ENCODE measurements around the gene SLC10A7.

Gene SLC10A7

DNA sequence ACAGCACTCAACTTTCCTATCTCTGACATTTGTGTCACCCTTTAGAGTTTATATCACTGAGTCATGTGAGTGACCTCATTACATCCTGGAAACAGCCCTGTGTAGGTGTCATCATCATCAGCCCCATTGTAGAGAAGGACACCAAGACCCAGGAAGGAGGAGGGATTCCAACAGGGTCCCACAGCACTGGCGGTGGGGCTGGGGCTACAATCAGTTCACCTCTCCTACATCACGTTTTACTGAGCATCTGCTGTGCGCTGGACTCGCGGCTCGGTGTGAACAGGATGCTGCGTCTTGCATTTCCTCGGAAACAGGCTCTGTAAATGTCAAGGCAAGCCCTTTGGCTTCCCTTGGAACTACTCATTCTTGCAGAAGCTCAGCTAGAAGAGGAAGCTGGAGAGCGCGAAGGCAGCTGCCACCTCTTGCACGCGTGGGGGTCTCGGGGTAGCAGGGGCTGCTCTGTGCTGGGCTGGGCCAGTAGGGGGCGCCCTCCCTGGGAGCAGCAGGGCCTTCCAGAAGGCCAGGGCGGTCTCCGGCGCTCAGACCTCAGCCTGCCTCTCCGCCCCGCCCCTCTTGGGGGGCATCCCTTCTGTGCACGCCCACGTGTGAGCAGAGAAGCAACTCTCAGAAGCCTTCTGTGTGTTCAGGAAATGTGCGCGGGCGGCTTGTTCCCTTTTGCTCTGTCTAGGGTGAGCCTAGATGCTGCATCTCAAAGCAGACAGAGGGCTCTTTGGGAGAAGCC lies 278.4 kb downstream of the SLC10A7 start:
- no peaks in the 10 kb centered on the region for H3K36me3 ChIP-seq (ENCODE audit: insufficient read depth, insufficient read length, low read length)
- no peaks in the 10 kb centered on the region for H3K4me1 ChIP-seq (ENCODE audit: insufficient read depth, insufficient read length)
- DNase-seq (ENCODE audit: low read depth, low spot score) = no peak
- H3K27me3 ChIP-seq (ENCODE audit: insufficient read depth, insufficient read length) = no peaks in the 10 kb centered on the region
- TF ChIP-seq SUZ12 (IDR thresholded peaks at IDR 0.05; ENCODE audit: extremely low read depth, insufficient read depth, insufficient read length) = no peak
- TF ChIP-seq ZNF274 (IDR thresholded peaks at IDR 0.05; ENCODE audit: low read depth, low read length) = no peak
- no peak for TF ChIP-seq YY1 (IDR thresholded peaks at IDR 0.05; ENCODE audit: insufficient read depth, insufficient read length)
- no peak overlapping the region for H3K4me3 ChIP-seq (ENCODE audit: insufficient read length, low read depth)
- no peak overlapping the region for H3K9ac ChIP-seq (ENCODE audit: insufficient read length, low read depth)
- no peaks in the 10 kb centered on the region for H3K9me3 ChIP-seq (ENCODE audit: insufficient read depth, low read length)

DNA sequence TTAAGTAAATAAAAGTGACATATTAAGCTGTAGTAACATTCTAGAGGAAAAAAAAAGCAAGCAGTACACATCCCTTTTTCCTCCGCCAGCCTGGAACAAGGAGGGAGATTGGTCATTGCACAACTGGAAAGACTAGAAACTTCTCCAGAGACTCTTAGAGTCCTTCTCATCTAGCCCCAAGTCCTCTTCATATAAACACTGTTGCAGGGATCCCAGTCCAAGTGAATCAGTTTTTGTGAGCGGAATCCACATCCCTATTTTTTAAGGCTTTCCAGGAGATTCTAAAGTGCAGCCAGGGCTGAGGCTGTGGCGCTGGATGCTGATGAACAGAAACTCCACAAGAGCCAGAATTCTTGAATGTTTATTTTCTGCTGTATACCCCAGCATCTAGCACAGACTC lies 283.6 kb downstream of the SLC10A7 start:
- Histone ChIP-seq H3K4me1 (ENCODE audit: insufficient read depth, insufficient read length) (no peaks in the 10 kb centered on the region), H3K36me3 (ENCODE audit: insufficient read depth, insufficient read length, low read length) (no peaks in the 10 kb centered on the region), H3K4me3 (ENCODE audit: insufficient read length, low read depth) (no peak overlapping the region), H3K9ac (ENCODE audit: insufficient read length, low read depth) (no peak overlapping the region), H3K9me3 (ENCODE audit: insufficient read depth, low read length) (no peaks in the 10 kb centered on the region), H3K27me3 (ENCODE audit: insufficient read depth, insufficient read length) (no peaks in the 10 kb centered on the region)
- no peak for DNase-seq (ENCODE audit: low read depth, low spot score)
- TF ChIP-seq ZNF274 (IDR thresholded peaks at IDR 0.05; ENCODE audit: low read depth, low read length) (no peak), YY1 (IDR thresholded peaks at IDR 0.05; ENCODE audit: insufficient read depth, insufficient read length) (no peak), SUZ12 (IDR thresholded peaks at IDR 0.05; ENCODE audit: extremely low read depth, insufficient read depth, insufficient read length) (no peak)

DNA sequence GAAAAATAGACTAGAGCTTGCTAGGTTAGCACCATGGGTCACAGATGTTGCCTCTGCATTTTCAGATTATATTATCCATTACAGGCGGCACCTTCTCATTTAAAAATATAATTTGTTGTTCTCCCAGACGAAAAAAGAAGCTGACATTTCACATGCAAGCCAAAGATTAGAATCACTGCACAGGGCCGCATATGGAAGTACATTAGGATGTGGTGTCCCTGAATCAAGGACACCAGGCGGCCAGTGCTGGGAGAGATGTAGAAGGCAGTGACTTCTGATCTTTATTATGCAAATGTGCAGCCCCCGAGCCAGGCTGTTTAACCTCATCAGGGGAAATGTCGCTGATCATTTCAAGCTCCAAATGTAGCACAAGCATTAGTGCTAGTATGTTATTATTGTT lies 284.6 kb downstream of the SLC10A7 start:
- Histone ChIP-seq H3K36me3 (ENCODE audit: insufficient read depth, insufficient read length, low read length) (no peaks in the 10 kb centered on the region), H3K4me3 (ENCODE audit: insufficient read length, low read depth) (no peak overlapping the region), H3K4me1 (ENCODE audit: insufficient read depth, insufficient read length) (no peaks in the 10 kb centered on the region), H3K27me3 (ENCODE audit: insufficient read depth, insufficient read length) (no peaks in the 10 kb centered on the region), H3K9ac (ENCODE audit: insufficient read length, low read depth) (no peak overlapping the region), H3K9me3 (ENCODE audit: insufficient read depth, low read length) (peaks cover 7% of the 10 kb centered on the region; the same call in 1 of the 2 replicates)
- no peak for TF ChIP-seq SUZ12 (IDR thresholded peaks at IDR 0.05; ENCODE audit: extremely low read depth, insufficient read depth, insufficient read length)
- no peak for TF ChIP-seq YY1 (IDR thresholded peaks at IDR 0.05; ENCODE audit: insufficient read depth, insufficient read length)
- no peak for TF ChIP-seq ZNF274 (IDR thresholded peaks at IDR 0.05; ENCODE audit: low read depth, low read length)
- DNase-seq (ENCODE audit: low read depth, low spot score) = no peak

DNA sequence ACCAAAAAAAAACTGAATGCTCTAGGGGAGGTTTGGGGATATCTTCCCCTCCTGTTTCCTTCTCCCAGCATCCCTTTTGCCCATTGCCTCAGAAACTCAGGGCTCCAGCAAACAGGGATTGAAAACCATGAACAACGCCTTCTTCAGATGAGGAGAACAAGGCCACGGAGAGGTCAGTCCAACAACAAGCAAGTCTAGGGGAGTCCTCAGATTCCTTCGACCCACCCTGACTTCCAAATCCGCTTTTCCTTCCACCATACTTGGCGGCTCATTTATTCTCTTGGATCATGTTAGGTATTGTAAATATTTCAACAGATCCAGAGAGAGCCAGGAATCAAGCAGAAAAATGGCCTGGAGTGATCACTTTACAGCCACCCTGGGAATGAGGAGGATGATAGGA lies 285.5 kb downstream of the SLC10A7 start:
- Histone ChIP-seq H3K4me1 (ENCODE audit: insufficient read depth, insufficient read length) (no peaks in the 10 kb centered on the region), H3K9ac (ENCODE audit: insufficient read length, low read depth) (no peak overlapping the region), H3K27me3 (ENCODE audit: insufficient read depth, insufficient read length) (no peaks in the 10 kb centered on the region), H3K9me3 (ENCODE audit: insufficient read depth, low read length) (peaks cover 9% of the 10 kb centered on the region; the same call in 1 of the 2 replicates), H3K4me3 (ENCODE audit: insufficient read length, low read depth) (no peak overlapping the region), H3K36me3 (ENCODE audit: insufficient read depth, insufficient read length, low read length) (no peaks in the 10 kb centered on the region)
- no peak for TF ChIP-seq ZNF274 (IDR thresholded peaks at IDR 0.05; ENCODE audit: low read depth, low read length)
- no peak for TF ChIP-seq SUZ12 (IDR thresholded peaks at IDR 0.05; ENCODE audit: extremely low read depth, insufficient read depth, insufficient read length)
- TF ChIP-seq YY1 (IDR thresholded peaks at IDR 0.05; ENCODE audit: insufficient read depth, insufficient read length) = no peak
- no peak for DNase-seq (ENCODE audit: low read depth, low spot score)

DNA sequence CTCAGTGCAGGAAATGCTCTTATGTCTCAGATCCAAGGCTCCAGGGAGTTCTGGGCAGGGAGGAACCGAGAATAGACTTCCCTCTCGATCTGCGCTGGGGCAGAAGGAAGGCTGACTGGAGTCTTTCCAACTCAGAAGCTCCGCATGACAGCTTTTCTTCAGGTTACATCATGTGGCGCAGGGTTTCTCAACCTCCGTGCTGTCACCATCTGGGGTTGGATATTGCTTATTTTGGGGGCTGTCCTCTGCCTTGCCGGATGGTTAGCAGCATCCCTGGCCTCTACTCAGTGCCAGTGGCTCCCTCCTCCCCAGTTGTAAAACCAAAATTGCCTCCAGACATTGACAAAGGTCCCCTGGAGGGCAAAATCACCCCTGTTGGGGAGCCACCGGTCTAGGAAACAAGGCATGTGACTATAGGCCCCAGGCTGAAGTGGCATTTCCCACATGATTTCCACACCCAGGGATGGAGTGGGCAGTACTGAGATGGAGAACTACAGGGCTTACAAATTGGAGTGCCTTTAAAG lies 286.0 kb downstream of the SLC10A7 start:
- DNase-seq (ENCODE audit: low read depth, low spot score) = no peak
- Histone ChIP-seq H3K36me3 (ENCODE audit: insufficient read depth, insufficient read length, low read length) (no peaks in the 10 kb centered on the region), H3K4me1 (ENCODE audit: insufficient read depth, insufficient read length) (no peaks in the 10 kb centered on the region), H3K9me3 (ENCODE audit: insufficient read depth, low read length) (peaks cover 9% of the 10 kb centered on the region; the same call in 1 of the 2 replicates), H3K9ac (ENCODE audit: insufficient read length, low read depth) (no peak overlapping the region), H3K27me3 (ENCODE audit: insufficient read depth, insufficient read length) (no peaks in the 10 kb centered on the region), H3K4me3 (ENCODE audit: insufficient read length, low read depth) (no peak overlapping the region)
- TF ChIP-seq SUZ12 (IDR thresholded peaks at IDR 0.05; ENCODE audit: extremely low read depth, insufficient read depth, insufficient read length) (no peak), ZNF274 (IDR thresholded peaks at IDR 0.05; ENCODE audit: low read depth, low read length) (no peak), YY1 (IDR thresholded peaks at IDR 0.05; ENCODE audit: insufficient read depth, insufficient read length) (no peak)

DNA sequence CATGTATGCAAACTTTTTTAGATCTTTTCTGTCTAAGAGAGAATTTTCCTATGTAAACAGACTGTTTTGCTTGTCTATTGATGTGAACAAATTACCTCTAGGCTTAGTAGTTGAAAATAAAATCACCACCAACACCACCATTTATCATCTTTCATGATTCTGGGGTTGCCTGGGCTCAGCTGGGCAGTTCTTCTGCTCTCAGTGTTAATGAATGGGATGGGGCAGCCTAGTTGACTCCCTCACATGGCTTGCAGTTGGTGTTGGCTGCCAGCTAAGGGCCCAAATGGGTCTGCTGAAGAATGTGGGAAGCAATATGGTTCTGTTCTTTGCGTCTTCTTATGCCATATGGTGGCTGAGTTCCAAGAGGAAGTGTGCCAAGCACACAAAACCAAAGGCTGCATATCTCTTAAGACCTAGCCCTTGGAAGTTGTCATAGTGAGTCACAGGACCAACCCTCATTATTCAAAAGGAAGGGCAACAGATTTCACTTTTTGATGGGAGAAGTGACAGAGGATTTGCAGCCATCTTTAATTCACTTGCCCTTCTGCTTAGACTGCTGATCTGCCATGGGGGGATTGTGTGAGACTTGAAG lies 289.5 kb downstream of the SLC10A7 start:
- no peak overlapping the region for H3K4me3 ChIP-seq (ENCODE audit: insufficient read length, low read depth)
- H3K36me3 ChIP-seq (ENCODE audit: insufficient read depth, insufficient read length, low read length) = no peaks in the 10 kb centered on the region
- H3K4me1 ChIP-seq (ENCODE audit: insufficient read depth, insufficient read length) = no peaks in the 10 kb centered on the region
- H3K9ac ChIP-seq (ENCODE audit: insufficient read length, low read depth) = no peak overlapping the region
- TF ChIP-seq YY1 (IDR thresholded peaks at IDR 0.05; ENCODE audit: insufficient read depth, insufficient read length) = no peak
- no peak for TF ChIP-seq ZNF274 (IDR thresholded peaks at IDR 0.05; ENCODE audit: low read depth, low read length)
- no peak for TF ChIP-seq SUZ12 (IDR thresholded peaks at IDR 0.05; ENCODE audit: extremely low read depth, insufficient read depth, insufficient read length)
- peaks cover 9% of the 10 kb centered on the region; the same call in 1 of the 2 replicates for H3K9me3 ChIP-seq (ENCODE audit: insufficient read depth, low read length)
- H3K27me3 ChIP-seq (ENCODE audit: insufficient read depth, insufficient read length) = no peaks in the 10 kb centered on the region
- no peak for DNase-seq (ENCODE audit: low read depth, low spot score)

DNA sequence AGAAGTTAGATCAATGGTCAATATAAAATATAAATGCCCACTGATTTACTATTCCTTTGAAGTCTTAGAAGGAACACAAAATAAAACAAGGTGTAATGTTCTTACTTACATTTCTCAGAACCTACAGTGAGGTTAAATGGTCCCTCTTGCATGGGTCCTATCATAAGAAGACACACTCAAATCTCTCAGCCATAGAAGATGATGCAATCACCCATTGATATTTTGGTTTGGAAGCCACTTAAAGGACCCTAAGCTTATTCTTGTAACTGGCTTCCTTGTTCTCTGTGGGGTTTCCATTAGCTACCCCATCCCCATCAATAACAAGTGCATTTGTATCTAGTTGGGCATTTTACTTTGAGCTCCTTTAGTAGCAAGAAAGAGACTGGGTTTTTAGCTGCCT lies 292.3 kb downstream of the SLC10A7 start:
- Histone ChIP-seq H3K4me1 (ENCODE audit: insufficient read depth, insufficient read length) (no peaks in the 10 kb centered on the region), H3K9ac (ENCODE audit: insufficient read length, low read depth) (no peak overlapping the region), H3K27me3 (ENCODE audit: insufficient read depth, insufficient read length) (no peaks in the 10 kb centered on the region), H3K36me3 (ENCODE audit: insufficient read depth, insufficient read length, low read length) (no peaks in the 10 kb centered on the region), H3K4me3 (ENCODE audit: insufficient read length, low read depth) (no peak overlapping the region), H3K9me3 (ENCODE audit: insufficient read depth, low read length) (peaks cover 9% of the 10 kb centered on the region; the same call in 1 of the 2 replicates)
- TF ChIP-seq SUZ12 (IDR thresholded peaks at IDR 0.05; ENCODE audit: extremely low read depth, insufficient read depth, insufficient read length) (no peak), ZNF274 (IDR thresholded peaks at IDR 0.05; ENCODE audit: low read depth, low read length) (no peak), YY1 (IDR thresholded peaks at IDR 0.05; ENCODE audit: insufficient read depth, insufficient read length) (no peak)
- no peak for DNase-seq (ENCODE audit: low read depth, low spot score)
